PFSK-1 (cell line): Measurements from ENCODE around the gene ZNF385C.

Source experiments
- FOXP2 ChIP-seq: optimal IDR thresholded peaks from 2 replicates; pipeline ENCODE3; 2011; ENCODE audit warnings: borderline replicate concordance, control low read depth, inconsistent platforms; ENCODE audit not compliant: insufficient read depth; ENCODE audit errors: extremely low read length, extremely low read depth
- POLR2AphosphoS5 ChIP-seq: IDR thresholded peaks from 2 replicates; pipeline ENCODE4 v1.6.1; 2012; ENCODE audit warnings: low read depth, mild to moderate bottlenecking, control low read depth, low read length, moderate library complexity
- SIN3A ChIP-seq: IDR thresholded peaks from 2 replicates; pipeline ENCODE4 v1.6.1; 2012; ENCODE audit warnings: mild to moderate bottlenecking, low read length, moderate library complexity, borderline replicate concordance; ENCODE audit not compliant: insufficient read depth
- TAF1 ChIP-seq: IDR thresholded peaks from 2 replicates; pipeline ENCODE4 v1.6.1; 2012; ENCODE audit warnings: low read length, control low read depth, borderline replicate concordance; ENCODE audit not compliant: insufficient read depth
- TF ChIP-seq, protein P1 (sequence below), 2 experiments: IDR thresholded peaks; 2 replicates each; pipeline versions ENCODE4 v1.6.1 to v1.8.0; 2011 to 2012; ENCODE audit warnings: low read depth in 2 of 2, low read length in 2 of 2, control low read depth in 1 of 2, inconsistent platforms in 1 of 2, mild to moderate bottlenecking in 1 of 2, moderate library complexity in 1 of 2; ENCODE audit not compliant: insufficient read depth in 1 of 2

ZNF385C gene

GRCh38 chr17:42092939-42093338, 5.3 kb downstream of the ZNF385C start:
- TF ChIP-seq, protein P1, sequence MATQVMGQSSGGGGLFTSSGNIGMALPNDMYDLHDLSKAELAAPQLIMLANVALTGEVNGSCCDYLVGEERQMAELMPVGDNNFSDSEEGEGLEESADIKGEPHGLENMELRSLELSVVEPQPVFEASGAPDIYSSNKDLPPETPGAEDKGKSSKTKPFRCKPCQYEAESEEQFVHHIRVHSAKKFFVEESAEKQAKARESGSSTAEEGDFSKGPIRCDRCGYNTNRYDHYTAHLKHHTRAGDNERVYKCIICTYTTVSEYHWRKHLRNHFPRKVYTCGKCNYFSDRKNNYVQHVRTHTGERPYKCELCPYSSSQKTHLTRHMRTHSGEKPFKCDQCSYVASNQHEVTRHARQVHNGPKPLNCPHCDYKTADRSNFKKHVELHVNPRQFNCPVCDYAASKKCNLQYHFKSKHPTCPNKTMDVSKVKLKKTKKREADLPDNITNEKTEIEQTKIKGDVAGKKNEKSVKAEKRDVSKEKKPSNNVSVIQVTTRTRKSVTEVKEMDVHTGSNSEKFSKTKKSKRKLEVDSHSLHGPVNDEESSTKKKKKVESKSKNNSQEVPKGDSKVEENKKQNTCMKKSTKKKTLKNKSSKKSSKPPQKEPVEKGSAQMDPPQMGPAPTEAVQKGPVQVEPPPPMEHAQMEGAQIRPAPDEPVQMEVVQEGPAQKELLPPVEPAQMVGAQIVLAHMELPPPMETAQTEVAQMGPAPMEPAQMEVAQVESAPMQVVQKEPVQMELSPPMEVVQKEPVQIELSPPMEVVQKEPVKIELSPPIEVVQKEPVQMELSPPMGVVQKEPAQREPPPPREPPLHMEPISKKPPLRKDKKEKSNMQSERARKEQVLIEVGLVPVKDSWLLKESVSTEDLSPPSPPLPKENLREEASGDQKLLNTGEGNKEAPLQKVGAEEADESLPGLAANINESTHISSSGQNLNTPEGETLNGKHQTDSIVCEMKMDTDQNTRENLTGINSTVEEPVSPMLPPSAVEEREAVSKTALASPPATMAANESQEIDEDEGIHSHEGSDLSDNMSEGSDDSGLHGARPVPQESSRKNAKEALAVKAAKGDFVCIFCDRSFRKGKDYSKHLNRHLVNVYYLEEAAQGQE (IDR thresholded peaks at IDR 0.05; ENCODE audit: insufficient read depth in 1 of 2, low read depth in 2 of 2, low read length in 2 of 2): no peak
- TF ChIP-seq FOXP2: no peak
- TF ChIP-seq POLR2AphosphoS5: no peak
- no peak for TF ChIP-seq TAF1
- TF ChIP-seq SIN3A: no peak

DNA sequence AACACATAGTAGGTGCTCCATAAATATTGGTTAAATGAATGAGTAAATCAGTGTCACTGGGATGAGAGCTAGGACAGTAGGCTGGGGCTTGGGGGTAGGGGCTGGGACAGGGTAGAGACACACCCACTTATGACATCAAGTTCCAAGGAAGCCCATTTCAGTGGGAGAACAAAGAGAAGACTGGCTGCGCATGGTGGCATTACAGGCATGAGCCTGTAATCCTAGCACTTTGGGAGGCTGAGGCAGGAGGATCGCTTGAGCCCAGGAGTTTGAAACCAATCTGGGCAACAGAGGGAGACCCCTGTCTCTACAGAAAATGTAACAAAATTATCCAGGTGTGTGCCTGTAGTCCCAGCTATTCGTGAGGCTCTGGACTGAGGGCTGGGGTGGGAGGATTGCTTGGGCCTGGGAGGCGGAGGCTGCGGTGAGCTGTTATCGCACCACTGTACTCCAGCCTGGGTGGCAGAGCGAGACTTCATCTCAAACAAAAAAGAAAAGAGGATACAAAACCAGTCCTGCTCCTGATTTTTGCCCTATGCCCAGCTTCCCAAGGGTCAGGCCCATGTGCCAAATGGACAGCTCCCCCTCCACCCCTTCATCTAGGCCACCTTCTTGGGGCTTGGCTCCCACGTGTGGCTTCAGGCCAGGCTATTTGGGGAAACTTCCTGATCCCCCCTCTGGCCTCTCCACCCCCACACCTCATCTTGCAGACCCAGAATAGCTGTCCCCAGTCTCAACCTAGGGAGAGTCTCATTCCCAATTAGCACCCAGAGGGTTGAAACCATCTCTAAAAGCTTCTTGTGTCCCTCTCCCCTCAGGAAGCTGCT, 7.1 kb downstream of the ZNF385C start:
- TF ChIP-seq TAF1: no peak

- TF ChIP-seq FOXP2: no peak
- TF ChIP-seq, protein P1 (IDR thresholded peaks at IDR 0.05; ENCODE audit: insufficient read depth in 1 of 2, low read depth in 2 of 2, low read length in 2 of 2): no peak
- no peak for TF ChIP-seq POLR2AphosphoS5
- no peak for TF ChIP-seq SIN3A
- TF ChIP-seq TAF1: no peak
Observed at GRCh38 chr17:42088736-42089135, 9.5 kb downstream of the ZNF385C start.

- no peak for TF ChIP-seq POLR2AphosphoS5
Observed at GRCh38 chr17:42087736-42088705, 10.3 kb downstream of the ZNF385C start.

DNA sequence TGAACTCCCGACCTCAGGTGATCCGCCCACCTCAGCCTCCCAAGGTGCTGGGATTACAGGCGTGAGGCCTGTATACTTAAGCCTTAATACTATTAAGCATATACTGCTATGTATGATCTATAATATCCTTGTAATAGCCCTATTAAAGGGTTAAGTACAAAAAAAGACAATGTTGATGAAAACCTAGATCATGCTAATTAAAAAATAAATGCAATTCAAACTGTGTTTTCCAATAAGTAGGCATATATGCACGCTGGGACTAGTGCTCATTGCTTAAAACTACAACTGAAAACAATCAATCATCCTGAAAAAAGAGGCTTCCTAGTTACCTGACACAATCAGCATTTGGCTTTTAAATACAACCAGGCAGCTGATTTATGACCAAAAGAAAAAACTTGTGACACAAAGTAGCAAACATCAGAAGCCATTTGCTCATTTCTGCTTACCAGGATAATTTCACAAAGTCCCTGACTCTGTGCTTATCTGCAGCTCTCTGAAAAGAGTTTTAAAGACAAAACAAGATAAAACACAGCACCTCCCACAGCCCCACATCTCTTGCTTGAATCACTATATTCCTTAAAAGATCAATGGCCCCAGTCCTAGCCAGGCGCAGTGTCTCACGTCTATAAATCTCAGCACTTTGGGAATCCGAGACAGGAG, 11.1 kb downstream of the ZNF385C start:
- TF ChIP-seq FOXP2 (no peak), POLR2AphosphoS5 (no peak), TAF1 (no peak), SIN3A (no peak)
- TF ChIP-seq, protein P1 (IDR thresholded peaks at IDR 0.05; ENCODE audit: insufficient read depth in 1 of 2, low read depth in 2 of 2, low read length in 2 of 2): no peak
